ENCODE measurements around the gene RPS6KB2.
"Not testable (repeated sequence)": the region's sequence is repeated elsewhere in the genome, so short reads cannot be mapped to it uniquely, and the experiment has no call there.

Gene RPS6KB2

GRCh38 chr11:67453816-67454732, 25.8 kb downstream of the RPS6KB2 start:
- DNase-seq (no peak), ATAC-seq (replicated peaks) (no peak)
- no peaks in the 10 kb centered on the region for H3K27me3 Mint-ChIP-seq
- H3K27ac Mint-ChIP-seq, result no peak overlapping the region
- H3K36me3 Mint-ChIP-seq (ENCODE audit: insufficient read depth), result peaks cover 2% of the 10 kb centered on the region
- no peaks in the 10 kb centered on the region for H3K9me3 Mint-ChIP-seq
- H3K4me1 Mint-ChIP-seq (ENCODE audit: low read depth in 2 of 2), result peaks cover 7 to 14% of the 10 kb centered on the region in 2 donors
- H3K4me3 Mint-ChIP-seq, result no peak overlapping the region

GRCh38 chr11:67455054-67455453, 26.8 kb downstream of the RPS6KB2 start, which contains the start of gene CABP4:
Gene CABP4 (plus strand): TSS chr11:67455354. CDS start chr11:67455424, 70 bp downstream.
- peaks cover 2% of the 10 kb centered on the region for H3K36me3 Mint-ChIP-seq (ENCODE audit: insufficient read depth)
- ATAC-seq (replicated peaks) (no peak), DNase-seq (no peak)
- no peaks in the 10 kb centered on the region for H3K27me3 Mint-ChIP-seq
- H3K27ac Mint-ChIP-seq, result no peak within 1 kb of the TSS
- H3K4me1 Mint-ChIP-seq (ENCODE audit: low read depth in 2 of 2), result peaks cover 4 to 13% of the 10 kb centered on the region in 2 donors
- no peaks in the 10 kb centered on the region for H3K9me3 Mint-ChIP-seq
- no peak within 1 kb of the TSS for H3K4me3 Mint-ChIP-seq

- DNase-seq (no peak), ATAC-seq (replicated peaks) (no peak)
- peaks cover 4 to 8% of the 10 kb centered on the region in 2 donors for H3K4me1 Mint-ChIP-seq (ENCODE audit: low read depth in 2 of 2)
- no peaks in the 10 kb centered on the region for H3K27me3 Mint-ChIP-seq
- no peak overlapping the region for H3K27ac Mint-ChIP-seq
- peaks cover 2% of the 10 kb centered on the region for H3K36me3 Mint-ChIP-seq (ENCODE audit: insufficient read depth)
- no peak overlapping the region for H3K4me3 Mint-ChIP-seq
- H3K9me3 Mint-ChIP-seq, result no peaks in the 10 kb centered on the region
Observed at GRCh38 chr11:67456068-67456705, 27.9 kb downstream of the RPS6KB2 start.

- Mint-ChIP-seq H3K4me1 (ENCODE audit: low read depth in 2 of 2) (peaks cover 4% of the 10 kb centered on the region in 2 donors), H3K27ac (no peak overlapping the region), H3K9me3 (no peaks in the 10 kb centered on the region), H3K36me3 (ENCODE audit: insufficient read depth) (no peaks in the 10 kb centered on the region), H3K4me3 (no peak overlapping the region), H3K27me3 (no peaks in the 10 kb centered on the region)
- no peak for DNase-seq
- ATAC-seq (replicated peaks), result no peak
Observed at GRCh38 chr11:67457453-67457852, 29.2 kb downstream of the RPS6KB2 start.

DNA sequence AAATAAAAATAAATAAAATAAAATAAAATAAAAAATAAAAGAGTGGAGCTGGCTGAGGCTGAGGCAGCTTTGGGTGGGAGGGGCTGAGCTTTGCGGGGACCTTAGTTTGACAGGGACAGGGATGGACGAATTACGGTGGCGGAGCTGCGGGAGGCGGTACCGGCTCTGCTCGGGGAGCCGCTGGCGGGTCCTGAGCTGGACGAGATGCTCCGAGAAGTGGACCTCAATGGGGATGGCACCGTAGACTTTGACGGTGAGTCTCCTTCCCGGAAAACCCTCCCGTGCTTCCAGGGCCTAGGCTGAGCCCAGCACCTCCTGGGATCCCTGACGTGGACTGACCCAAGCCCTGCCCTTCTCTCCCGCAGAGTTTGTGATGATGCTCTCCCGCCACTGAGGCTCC, 30.0 kb downstream of the RPS6KB2 start:
- Mint-ChIP-seq H3K27ac (no peak overlapping the region), H3K4me1 (ENCODE audit: low read depth in 2 of 2) (peaks cover 4% of the 10 kb centered on the region in 2 donors), H3K36me3 (ENCODE audit: insufficient read depth) (no peaks in the 10 kb centered on the region), H3K9me3 (no peaks in the 10 kb centered on the region), H3K27me3 (no peaks in the 10 kb centered on the region), H3K4me3 (no peak overlapping the region)
- DNase-seq (no peak), ATAC-seq (replicated peaks) (no peak)

GRCh38 chr11:67463186-67463585, 34.9 kb downstream of the RPS6KB2 start:
- Mint-ChIP-seq H3K27ac (peak overlapping the region in 1 of 2 donors; percentile 51), H3K9me3 (no peaks in the 10 kb centered on the region), H3K4me1 (ENCODE audit: low read depth in 2 of 2) (peaks cover 30 to 31% of the 10 kb centered on the region in 2 donors), H3K27me3 (no peaks in the 10 kb centered on the region), H3K36me3 (ENCODE audit: insufficient read depth) (peaks cover 18% of the 10 kb centered on the region), H3K4me3 (no peak overlapping the region)
- DNase-seq (no peak), ATAC-seq (replicated peaks) (no peak)

GRCh38 chr11:67463680-67464410, 35.6 kb downstream of the RPS6KB2 start:
- H3K27ac Mint-ChIP-seq, result peak overlapping the region; percentile 92 to 94
- H3K27me3 Mint-ChIP-seq, result no peaks in the 10 kb centered on the region
- peaks cover 18% of the 10 kb centered on the region for H3K36me3 Mint-ChIP-seq (ENCODE audit: insufficient read depth)
- ATAC-seq (replicated peaks) (no peak), DNase-seq (no peak)
- peaks cover 34 to 35% of the 10 kb centered on the region in 2 donors for H3K4me1 Mint-ChIP-seq (ENCODE audit: low read depth in 2 of 2)
- H3K4me3 Mint-ChIP-seq, result peak overlapping the region; percentile 86 to 88
- no peaks in the 10 kb centered on the region for H3K9me3 Mint-ChIP-seq

DNA sequence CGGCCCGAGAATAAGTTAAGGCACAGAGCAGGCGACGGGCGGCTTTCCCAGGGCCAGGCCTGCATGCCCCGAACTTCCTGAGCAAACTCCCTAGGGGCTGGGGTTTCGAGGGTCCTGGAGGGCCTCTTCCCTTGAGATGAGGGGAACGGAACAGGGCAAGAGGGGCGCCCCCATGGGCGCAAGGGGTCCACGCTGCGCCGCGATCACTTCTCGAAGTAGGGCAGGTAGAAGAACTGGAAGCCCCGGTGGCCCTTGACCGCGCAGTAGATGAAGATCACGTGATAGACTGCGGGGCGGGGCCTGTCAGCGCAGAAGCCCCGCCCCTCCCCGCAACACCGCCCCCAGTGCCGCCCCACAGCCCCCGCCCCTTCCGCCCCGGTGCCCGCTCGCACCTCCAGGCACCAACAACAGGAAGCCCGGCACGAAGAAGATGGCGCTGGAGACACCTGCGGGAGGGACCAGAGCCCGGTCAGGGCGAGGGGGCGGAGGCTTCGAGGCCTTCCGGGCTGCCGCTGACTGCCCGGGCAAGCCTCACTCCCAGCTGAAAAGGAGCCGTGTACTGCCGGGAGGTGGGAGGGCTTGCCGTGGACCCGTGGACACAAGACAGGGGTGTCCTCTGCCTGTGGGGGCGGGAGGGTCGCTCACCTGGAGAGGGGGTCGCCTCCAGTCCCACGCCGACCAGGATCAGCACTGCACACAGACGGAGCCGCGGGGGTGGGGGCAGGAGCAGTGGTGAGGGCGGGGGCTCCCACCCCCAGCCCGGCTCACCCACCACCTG, 36.3 kb downstream of the RPS6KB2 start:
- peak; percentile 84 for ATAC-seq (replicated peaks)
- Mint-ChIP-seq H3K4me3 (peak overlapping the region; percentile 86 to 88), H3K27ac (peak overlapping the region; percentile 92 to 94), H3K36me3 (ENCODE audit: insufficient read depth) (peaks cover 18% of the 10 kb centered on the region), H3K4me1 (ENCODE audit: low read depth in 2 of 2) (peaks cover 35 to 37% of the 10 kb centered on the region in 2 donors), H3K27me3 (no peaks in the 10 kb centered on the region), H3K9me3 (no peaks in the 10 kb centered on the region)
- peak; percentile 86 to 89 (median 89) for DNase-seq

GRCh38 chr11:67465189-67465510, 36.9 kb downstream of the RPS6KB2 start:
- DNase-seq, result no peak
- no peak for ATAC-seq (replicated peaks)
- Mint-ChIP-seq H3K36me3 (ENCODE audit: insufficient read depth) (peaks cover 18% of the 10 kb centered on the region), H3K4me3 (peak overlapping the region; percentile 86 to 88), H3K27ac (peak overlapping the region; percentile 92 to 94), H3K4me1 (ENCODE audit: low read depth in 2 of 2) (peaks cover 31 to 37% of the 10 kb centered on the region in 2 donors), H3K27me3 (no peaks in the 10 kb centered on the region), H3K9me3 (no peaks in the 10 kb centered on the region)

GRCh38 chr11:67465530-67465929, 37.2 kb downstream of the RPS6KB2 start:
- Mint-ChIP-seq H3K27ac (peak overlapping the region; percentile 92 to 94), H3K4me3 (peak overlapping the region; percentile 86 to 88), H3K4me1 (ENCODE audit: low read depth in 2 of 2) (peaks cover 31 to 37% of the 10 kb centered on the region in 2 donors), H3K36me3 (ENCODE audit: insufficient read depth) (peaks cover 18% of the 10 kb centered on the region)
- not testable (repeated sequence) for DNase-seq; ATAC-seq (replicated peaks); H3K9me3 Mint-ChIP-seq; H3K27me3 Mint-ChIP-seq

- no peak for ATAC-seq (replicated peaks)
Observed at GRCh38 chr11:67466367-67466766, 38.1 kb downstream of the RPS6KB2 start.

DNA sequence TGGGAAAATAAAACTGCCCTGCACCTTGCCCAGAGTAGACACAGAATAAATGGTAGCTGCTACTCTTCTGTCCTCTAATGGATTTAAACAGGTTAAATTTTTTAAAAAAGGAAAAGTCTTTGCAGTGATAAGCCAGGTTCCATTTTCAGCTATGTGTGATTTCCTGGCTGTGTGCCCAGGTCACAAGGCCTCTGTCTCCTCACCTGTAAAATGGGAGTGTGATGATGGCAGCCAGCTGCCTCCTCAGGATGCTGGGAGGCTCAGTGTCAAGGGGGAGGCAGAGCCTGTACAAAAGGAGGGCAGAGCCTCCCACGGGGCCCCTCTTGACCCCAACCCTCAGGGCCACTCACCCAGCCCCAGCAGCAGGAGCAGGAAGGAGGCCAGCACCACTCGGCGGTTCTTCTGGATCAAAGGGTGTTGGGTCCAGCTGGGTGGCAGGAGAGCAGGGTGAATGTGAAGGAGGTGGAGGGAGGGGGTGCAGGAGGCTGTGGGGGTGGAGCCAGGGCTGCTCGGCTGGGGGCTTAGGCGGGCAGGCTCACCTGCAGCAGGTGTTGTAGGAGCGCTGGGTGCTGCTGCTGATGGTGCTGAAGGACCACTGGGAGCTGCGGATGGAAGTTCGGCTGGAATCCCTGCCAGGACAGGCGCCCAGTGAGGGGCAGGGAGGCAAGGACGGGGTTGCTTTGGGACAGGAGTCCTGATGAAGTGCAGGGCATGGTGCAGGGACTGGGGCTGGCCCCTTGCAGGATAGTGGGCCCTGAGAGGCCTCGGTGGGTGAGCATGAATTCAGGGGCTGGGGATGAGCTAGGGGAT, 38.9 kb downstream of the RPS6KB2 start:
- DNase-seq (no peak), ATAC-seq (replicated peaks) (no peak)
- Mint-ChIP-seq H3K36me3 (ENCODE audit: insufficient read depth) (peaks cover 18% of the 10 kb centered on the region), H3K9me3 (no peaks in the 10 kb centered on the region), H3K4me1 (ENCODE audit: low read depth in 2 of 2) (peaks cover 31 to 37% of the 10 kb centered on the region in 2 donors), H3K27ac (peak overlapping the region; percentile 79 to 87), H3K27me3 (no peaks in the 10 kb centered on the region), H3K4me3 (peak overlapping the region; percentile 89 to 90)

More at GRCh38 chr11:67466367-67466766, 38.1 kb downstream of the RPS6KB2 start:
- Mint-ChIP-seq H3K36me3 (ENCODE audit: insufficient read depth) (peaks cover 18% of the 10 kb centered on the region), H3K4me3 (no peak overlapping the region), H3K4me1 (ENCODE audit: low read depth in 2 of 2) (peaks cover 31 to 37% of the 10 kb centered on the region in 2 donors), H3K27me3 (no peaks in the 10 kb centered on the region), H3K9me3 (no peaks in the 10 kb centered on the region), H3K27ac (no peak overlapping the region)
- DNase-seq, result no peak
